SH-SY5Y (cell line): ENCODE results near the gene FBXW7.

ENCODE experiments used
- GATA2 ChIP-seq: IDR thresholded peaks from 2 replicates; pipeline ENCODE4 v1.6.1; 2011; ENCODE audit warnings: mild to moderate bottlenecking, low read depth, low read length
- GATA3 ChIP-seq: IDR thresholded peaks from 2 replicates; pipeline ENCODE4 v1.6.1; 2011; ENCODE audit warnings: low read depth, mild to moderate bottlenecking, low read length, moderate library complexity

FBXW7 gene

GRCh38 chr4:152510349-152511147 lies 25.3 kb downstream of the FBXW7 start:
- TF ChIP-seq GATA3: no peak
- TF ChIP-seq GATA2: no peak

GRCh38 chr4:152509595-152510225 lies 26.2 kb downstream of the FBXW7 start:
- TF ChIP-seq GATA3: no peak
- no peak for TF ChIP-seq GATA2

GRCh38 chr4:152508818-152509217 lies 27.1 kb downstream of the FBXW7 start:
- TF ChIP-seq GATA2 (no peak), GATA3 (no peak)

GRCh38 chr4:152508386-152508785 lies 27.5 kb downstream of the FBXW7 start:
- TF ChIP-seq GATA2 (no peak), GATA3 (no peak)

- TF ChIP-seq GATA2: no peak
- no peak for TF ChIP-seq GATA3
These were observed 32.1 kb downstream of the FBXW7 start for GRCh38 chr4:152503653-152504290.

GRCh38 chr4:152501846-152502536 lies 33.9 kb downstream of the FBXW7 start:
- no peak for TF ChIP-seq GATA2
- TF ChIP-seq GATA3: no peak

GRCh38 chr4:152500800-152501434 lies 35.0 kb downstream of the FBXW7 start:
- no peak for TF ChIP-seq GATA2
- TF ChIP-seq GATA3: no peak

- TF ChIP-seq GATA3: no peak
- no peak for TF ChIP-seq GATA2
These were observed 35.6 kb downstream of the FBXW7 start for GRCh38 chr4:152500275-152500674.

GRCh38 chr4:152499344-152499743 lies 36.5 kb downstream of the FBXW7 start:
- TF ChIP-seq GATA2: no peak
- TF ChIP-seq GATA3: no peak

GRCh38 chr4:152494020-152494419 lies 41.9 kb downstream of the FBXW7 start:
- no peak for TF ChIP-seq GATA2
- TF ChIP-seq GATA3: no peak

GRCh38 chr4:152488246-152488645 lies 47.6 kb downstream of the FBXW7 start:
- TF ChIP-seq GATA3 (no peak), GATA2 (no peak)

GRCh38 chr4:152486429-152487389 lies 49.2 kb downstream of the FBXW7 start:
- no peak for TF ChIP-seq GATA3
- no peak for TF ChIP-seq GATA2

- TF ChIP-seq GATA3 (no peak), GATA2 (no peak)
These were observed 50.1 kb downstream of the FBXW7 start for GRCh38 chr4:152485726-152486276.
